IPS-15b (cell line): ENCODE measurements around the gene MYRF.

Source experiments
- H3K27me3 ChIP-seq: one replicate; pipeline ENCODE4 v1.6.1; 2013; ENCODE audit warnings: low read length; ENCODE audit not compliant: control insufficient read depth, insufficient read depth
- H3K36me3 ChIP-seq: one replicate; pipeline ENCODE4 v1.6.1; 2013; ENCODE audit warnings: low read length; ENCODE audit not compliant: control insufficient read depth, insufficient read depth
- H3K4me1 ChIP-seq: one replicate; pipeline ENCODE4 v1.6.1; 2013; ENCODE audit warnings: mild to moderate bottlenecking, low read length; ENCODE audit not compliant: control insufficient read depth, insufficient read depth
- H3K4me3 ChIP-seq: one replicate; pipeline ENCODE4 v1.5.1; 2013; ENCODE audit warnings: low read depth, low read length
- H3K9ac ChIP-seq: one replicate; pipeline ENCODE4 v1.6.1; 2013; ENCODE audit warnings: low read depth, mild to moderate bottlenecking, low read length
- H3K9me3 ChIP-seq: one replicate; pipeline ENCODE4 v1.6.1; 2013; ENCODE audit warnings: mild to moderate bottlenecking, low read length; ENCODE audit not compliant: control insufficient read depth, insufficient read depth

Gene MYRF

DNA sequence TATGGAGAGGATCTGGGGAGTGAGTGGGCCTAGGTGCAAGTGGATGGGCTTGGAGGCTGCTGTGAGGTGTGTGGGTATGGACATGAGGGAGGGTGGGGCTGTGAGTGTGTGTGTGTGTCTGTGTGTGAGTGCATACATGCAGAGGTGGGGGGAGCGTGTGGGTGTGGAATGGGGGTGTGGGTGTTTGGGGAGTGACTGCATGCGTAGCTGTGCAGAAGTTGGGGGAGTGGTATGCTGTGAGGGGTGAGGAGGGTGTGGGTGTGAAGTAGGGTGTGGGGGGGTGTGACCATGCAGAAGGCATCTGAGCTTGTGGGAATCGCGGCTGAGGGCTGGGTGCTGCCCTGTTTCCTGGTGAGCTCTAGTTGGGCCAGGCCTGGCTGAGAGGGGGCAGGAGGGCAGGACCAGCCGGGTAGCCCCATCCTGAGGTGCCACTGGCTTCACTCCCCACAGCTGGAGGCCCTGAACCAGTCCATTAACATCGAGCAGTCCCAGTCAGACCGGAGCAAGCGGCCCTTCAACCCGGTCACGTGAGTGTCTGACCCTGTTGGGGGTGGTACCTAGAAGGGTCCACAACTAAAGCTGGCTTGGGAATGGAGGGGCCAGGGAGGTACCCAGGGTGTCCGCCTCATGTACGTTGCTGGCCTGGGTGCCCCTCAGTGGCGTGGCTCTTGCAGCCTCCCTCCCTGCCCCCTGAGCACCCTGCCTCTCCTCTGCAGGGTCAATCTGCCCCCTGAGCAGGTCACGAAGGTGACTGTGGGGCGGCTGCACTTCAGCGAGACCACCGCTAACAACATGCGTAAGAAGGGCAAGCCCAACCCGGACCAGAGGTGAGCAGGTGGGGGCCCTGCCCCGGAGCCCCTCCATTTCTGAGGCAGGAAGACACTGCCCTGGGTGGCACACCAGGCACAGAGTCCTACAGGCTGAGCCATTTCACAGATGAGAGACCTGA lies 23.4 kb downstream of the MYRF start:
- Histone ChIP-seq H3K36me3 (peaks cover 2% of the 10 kb centered on the region), H3K9ac (no peak overlapping the region), H3K27me3 (no peaks in the 10 kb centered on the region), H3K4me1 (peaks cover 2% of the 10 kb centered on the region), H3K9me3 (no peaks in the 10 kb centered on the region), H3K4me3 (no peak overlapping the region)

- H3K36me3 ChIP-seq = peaks cover 2% of the 10 kb centered on the region
- no peak overlapping the region for H3K4me3 ChIP-seq
- no peaks in the 10 kb centered on the region for H3K27me3 ChIP-seq
- no peak overlapping the region for H3K9ac ChIP-seq
- no peaks in the 10 kb centered on the region for H3K9me3 ChIP-seq
- H3K4me1 ChIP-seq = no peaks in the 10 kb centered on the region
Measured at GRCh38 chr11:61776561-61777075, 24.2 kb downstream of the MYRF start.

GRCh38 chr11:61777234-61778090 lies 25.0 kb downstream of the MYRF start:
- Histone ChIP-seq H3K4me3 (no peak overlapping the region), H3K9ac (no peak overlapping the region), H3K4me1 (no peaks in the 10 kb centered on the region), H3K9me3 (no peaks in the 10 kb centered on the region), H3K36me3 (peaks cover 4% of the 10 kb centered on the region), H3K27me3 (no peaks in the 10 kb centered on the region)

DNA sequence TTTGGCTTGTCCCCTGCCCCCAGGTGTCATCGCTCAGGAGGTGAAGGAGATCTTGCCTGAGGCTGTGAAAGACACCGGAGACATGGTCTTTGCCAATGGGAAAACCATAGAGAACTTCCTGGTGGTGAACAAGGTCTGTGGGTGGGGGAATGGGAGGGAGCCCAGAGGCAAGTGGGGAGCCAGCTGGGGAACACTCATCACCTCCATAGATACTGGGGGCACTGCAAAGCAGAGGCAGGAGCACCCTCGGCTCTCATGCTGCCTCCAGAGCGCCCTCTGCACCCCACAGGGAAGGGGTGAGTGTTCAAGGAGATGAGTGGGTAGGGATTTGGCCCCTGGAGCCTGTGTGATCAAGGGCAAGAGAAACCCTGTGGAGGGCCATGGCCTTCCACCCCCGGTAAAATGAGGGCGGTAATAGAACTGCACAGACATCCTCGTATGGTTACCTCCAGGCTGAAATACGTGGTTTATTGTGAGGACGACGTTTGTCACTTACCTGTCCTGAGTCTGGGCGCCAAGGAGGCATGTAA lies 26.0 kb downstream of the MYRF start:
- Histone ChIP-seq H3K36me3 (peaks cover 4% of the 10 kb centered on the region), H3K9me3 (no peaks in the 10 kb centered on the region), H3K9ac (no peak overlapping the region), H3K4me3 (no peak overlapping the region), H3K27me3 (no peaks in the 10 kb centered on the region), H3K4me1 (no peaks in the 10 kb centered on the region)

DNA sequence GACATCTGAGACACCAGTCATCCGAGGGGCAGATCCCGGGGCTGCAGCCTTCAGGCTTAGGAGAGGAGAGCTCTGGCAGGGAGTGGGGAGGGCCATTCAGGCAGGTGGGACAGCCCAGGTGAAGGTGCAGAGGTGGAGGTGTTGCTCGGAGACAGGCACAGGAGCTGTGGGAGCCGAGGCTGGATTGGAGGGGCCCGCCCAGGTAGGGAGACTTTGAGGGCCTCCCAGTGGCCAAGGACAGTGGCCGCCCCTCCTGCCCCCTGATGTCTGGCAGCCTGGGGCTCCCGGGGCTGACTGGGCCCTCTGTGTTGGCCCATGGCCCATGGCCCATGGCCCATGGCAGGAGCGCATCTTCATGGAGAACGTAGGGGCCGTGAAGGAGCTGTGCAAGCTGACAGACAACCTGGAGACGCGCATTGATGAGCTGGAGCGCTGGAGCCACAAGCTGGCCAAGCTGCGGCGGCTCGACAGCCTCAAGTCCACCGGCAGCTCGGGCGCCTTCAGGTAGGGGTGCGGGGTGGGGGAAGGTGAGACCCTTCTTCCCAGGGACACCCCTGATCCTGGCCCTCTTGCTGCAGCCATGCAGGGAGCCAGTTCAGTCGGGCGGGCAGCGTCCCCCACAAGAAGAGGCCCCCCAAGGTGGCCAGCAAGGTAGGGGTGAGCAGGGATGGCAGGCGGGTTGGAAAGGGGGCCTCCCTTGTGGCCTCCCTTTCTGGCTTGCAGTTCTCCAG lies 26.6 kb downstream of the MYRF start:
- Histone ChIP-seq H3K27me3 (no peaks in the 10 kb centered on the region), H3K4me1 (no peaks in the 10 kb centered on the region), H3K4me3 (no peak overlapping the region), H3K9ac (no peak overlapping the region), H3K36me3 (peaks cover 7% of the 10 kb centered on the region), H3K9me3 (no peaks in the 10 kb centered on the region)

- H3K27me3 ChIP-seq = no peaks in the 10 kb centered on the region
- H3K36me3 ChIP-seq = peaks cover 8% of the 10 kb centered on the region
- H3K9me3 ChIP-seq = no peaks in the 10 kb centered on the region
- no peaks in the 10 kb centered on the region for H3K4me1 ChIP-seq
- no peak overlapping the region for H3K4me3 ChIP-seq
- H3K9ac ChIP-seq = no peak overlapping the region
Measured at GRCh38 chr11:61779666-61780525, 27.5 kb downstream of the MYRF start.

DNA sequence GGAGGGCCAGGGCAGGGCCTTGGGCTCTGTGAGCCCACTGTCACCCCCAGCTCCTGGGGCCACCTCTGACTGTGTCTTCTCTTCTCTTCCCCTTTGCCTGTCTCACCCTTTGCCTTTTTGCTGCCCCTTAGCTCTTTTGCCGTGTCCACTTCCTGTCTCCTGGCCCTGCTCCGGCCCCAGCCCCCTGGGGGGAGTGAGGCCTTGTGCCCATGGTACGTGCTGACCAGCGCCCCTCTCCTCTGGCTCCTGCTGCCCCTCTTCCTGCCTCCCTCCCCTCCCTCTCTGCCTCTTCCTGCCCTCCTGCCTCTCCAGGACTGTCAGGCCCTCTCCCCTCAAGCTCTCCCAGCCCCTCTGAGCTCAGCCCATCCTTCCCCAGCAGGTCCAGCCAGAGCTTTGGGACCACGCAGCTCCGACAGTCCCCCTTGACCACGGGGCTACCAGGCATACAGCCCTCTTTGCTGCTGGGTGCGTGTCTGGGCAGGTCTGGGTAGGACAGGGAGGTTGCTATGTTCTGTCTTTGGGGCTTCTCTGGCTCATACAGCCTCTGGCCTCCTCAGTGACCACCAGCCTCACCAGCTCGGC lies 28.2 kb downstream of the MYRF start:
- Histone ChIP-seq H3K9me3 (no peaks in the 10 kb centered on the region), H3K36me3 (peaks cover 13% of the 10 kb centered on the region), H3K9ac (no peak overlapping the region), H3K4me1 (no peaks in the 10 kb centered on the region), H3K4me3 (no peak overlapping the region), H3K27me3 (no peaks in the 10 kb centered on the region)

GRCh38 chr11:61781585-61781984 lies 29.1 kb downstream of the MYRF start:
- Histone ChIP-seq H3K36me3 (peaks cover 22% of the 10 kb centered on the region), H3K27me3 (no peaks in the 10 kb centered on the region), H3K4me3 (no peak overlapping the region), H3K4me1 (no peaks in the 10 kb centered on the region), H3K9ac (no peak overlapping the region), H3K9me3 (no peaks in the 10 kb centered on the region)

GRCh38 chr11:61782299-61782698 lies 29.9 kb downstream of the MYRF start:
- H3K27me3 ChIP-seq = no peaks in the 10 kb centered on the region
- H3K36me3 ChIP-seq = peaks cover 29% of the 10 kb centered on the region
- H3K9me3 ChIP-seq = no peaks in the 10 kb centered on the region
- H3K9ac ChIP-seq = no peak overlapping the region
- H3K4me1 ChIP-seq = no peaks in the 10 kb centered on the region
- H3K4me3 ChIP-seq = no peak overlapping the region

DNA sequence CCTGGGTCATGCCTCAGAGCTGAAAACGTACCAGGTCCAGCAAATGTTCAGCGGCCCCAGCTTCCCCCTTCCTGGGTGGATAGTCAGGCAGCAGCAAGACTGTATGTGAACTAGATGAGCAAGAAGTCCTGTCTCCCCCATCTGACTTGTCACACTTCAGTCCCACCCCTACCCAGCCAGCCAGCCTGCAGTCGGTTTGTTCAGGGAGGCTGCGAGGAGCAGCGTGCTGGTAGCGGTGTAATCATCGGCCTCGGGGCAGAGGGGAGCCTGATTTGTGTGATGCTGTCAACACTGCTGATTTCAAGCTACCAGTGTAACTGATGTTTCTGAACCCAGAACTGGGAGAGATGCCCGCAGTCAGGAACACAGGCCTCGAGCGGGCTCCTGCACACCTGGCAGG lies 30.4 kb downstream of the MYRF start:
- Histone ChIP-seq H3K36me3 (peaks cover 34% of the 10 kb centered on the region), H3K9me3 (no peaks in the 10 kb centered on the region), H3K4me3 (no peak overlapping the region), H3K9ac (no peak overlapping the region), H3K27me3 (no peaks in the 10 kb centered on the region), H3K4me1 (no peaks in the 10 kb centered on the region)
